G401 (cell line): Measurements from ENCODE around the gene LDLRAD2. TPM values are rescaled to one million over a fixed set of nuclear protein-coding genes. Genes with fewer than 3 reads are reported as not detected.
A peak's percentile ranks its signal among the peaks of the same experiment; 100 is the strongest.
"Not testable (repeated sequence)": the region's sequence is repeated elsewhere in the genome, so short reads cannot be mapped to it uniquely, and the experiment has no call there.

Experiments used
- DNase-seq: peaks from one replicate; pipeline ENCODE4 v3.0.0-alpha.2; 2015; ENCODE audit warnings: low spot score
- in situ Hi-C: cut with HindIII; loops from 2 replicates; pipeline ENCODE4 v1.10.0; 2016; ENCODE audit warnings: low sequenced_read_pairs, mixed read lengths
- total RNA-seq: library from RNA; depleted of rRNA; stranded (reverse); fragments of >200 nt; shearing (Covaris generic); gene quantifications from 2 replicates; pipeline ENCODE4 v1.2.3, GENCODE V29; 2014; rRNA removed

Gene LDLRAD2, protein sequence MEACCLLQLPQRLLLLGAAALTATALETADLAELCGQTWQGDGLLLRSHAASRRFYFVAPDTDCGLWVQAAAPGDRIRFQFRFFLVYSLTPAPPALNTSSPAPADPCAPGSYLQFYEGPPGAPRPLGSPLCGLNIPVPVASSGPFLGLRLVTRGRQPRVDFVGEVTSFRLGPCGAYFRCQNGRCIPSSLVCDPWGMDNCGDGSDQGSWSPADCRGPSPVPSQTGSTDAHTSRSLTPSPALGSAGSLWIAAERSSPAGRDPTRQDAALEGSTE
- not detected in 2 replicates for total RNA-seq

- in situ Hi-C loops = no loop called here
- no peak for DNase-seq
Observed at GRCh38 chr1:21811875-21812305, at the start of gene LDLRAD2. Gene LDLRAD2, plus strand, starts transcription at chr1:21812265. Its CDS starts 187 bp downstream, at chr1:21812452.

DNA sequence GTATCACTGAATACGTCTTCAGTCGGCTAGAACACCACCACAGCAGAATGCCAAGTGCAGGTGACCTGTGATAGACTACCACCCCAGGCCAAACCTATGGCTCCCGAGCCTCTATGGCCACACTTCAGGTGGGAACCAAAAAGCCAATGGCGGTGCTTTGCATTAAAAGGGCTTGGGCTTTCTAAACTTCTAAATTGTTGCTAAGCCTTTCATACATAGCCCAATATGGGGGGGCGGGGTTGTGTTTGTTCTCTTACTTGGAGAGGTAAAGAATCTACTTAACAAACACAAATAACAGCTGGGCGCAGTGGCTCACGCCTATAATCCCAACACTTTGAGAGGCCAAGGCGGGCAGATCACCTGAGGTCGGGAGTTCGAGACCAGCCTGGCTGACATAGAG, 48.8 kb upstream of the LDLRAD2 start:
- in situ Hi-C loops = no loop called here
- no peak for DNase-seq

- DNase-seq = no peak
- in situ Hi-C loops = no loop called here
Observed at GRCh38 chr1:21763694-21764419, 48.2 kb upstream of the LDLRAD2 start.

GRCh38 chr1:21764615-21765423, 47.2 kb upstream of the LDLRAD2 start:
- in situ Hi-C loops = no loop called here
- no peak for DNase-seq

- no peak for DNase-seq
- in situ Hi-C loops = no loop called here
Observed at GRCh38 chr1:21766210-21766609, 45.9 kb upstream of the LDLRAD2 start.

DNA sequence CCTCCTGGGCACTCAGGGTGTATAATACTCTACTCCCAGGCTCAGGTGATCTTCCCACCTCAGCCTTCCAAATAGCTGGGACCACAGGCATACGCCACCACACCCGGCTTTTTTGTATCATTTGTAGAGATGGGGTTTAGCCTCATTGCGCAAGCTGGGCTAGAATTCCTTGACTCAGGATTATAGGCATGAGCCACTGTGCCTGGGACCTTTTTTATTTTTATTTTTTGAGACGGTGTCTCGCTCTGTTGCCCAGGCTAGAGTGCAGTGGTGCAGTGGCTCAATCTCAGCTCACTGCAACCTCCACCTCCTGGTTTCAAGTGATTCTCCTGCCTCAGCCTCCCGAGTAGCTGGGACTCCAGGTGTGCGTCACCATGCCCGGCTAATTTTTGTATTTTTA, 45.0 kb upstream of the LDLRAD2 start:
- DNase-seq, in situ Hi-C loops: not testable (repeated sequence)

GRCh38 chr1:21770201-21770600, 41.9 kb upstream of the LDLRAD2 start:
- in situ Hi-C loops = no loop called here
- no peak for DNase-seq

- in situ Hi-C loops, DNase-seq: not testable (repeated sequence)
Observed at GRCh38 chr1:21770602-21771001, 41.5 kb upstream of the LDLRAD2 start.

GRCh38 chr1:21771672-21772071, 40.4 kb upstream of the LDLRAD2 start:
- DNase-seq, in situ Hi-C loops: not testable (repeated sequence)

DNA sequence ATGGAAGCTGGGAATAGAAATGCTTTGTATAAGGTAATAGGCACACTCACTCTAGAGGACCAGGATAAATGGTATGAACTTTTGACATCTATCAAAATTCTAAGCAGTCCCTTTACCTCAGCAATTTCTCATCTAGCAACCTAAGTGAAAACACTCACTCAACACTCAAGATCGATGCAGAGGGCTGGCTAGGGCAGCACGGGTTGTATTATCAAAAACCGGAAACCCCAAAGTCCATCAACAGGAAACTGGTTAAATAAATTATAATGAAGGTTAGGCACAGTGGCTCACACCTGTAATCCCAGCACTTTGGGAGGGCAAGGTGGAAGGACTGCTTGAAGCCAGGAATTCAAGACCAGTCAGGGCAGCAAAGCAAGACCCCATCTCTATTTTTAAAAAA, 38.5 kb upstream of the LDLRAD2 start:
- DNase-seq = no peak
- in situ Hi-C loops = no loop called here

DNA sequence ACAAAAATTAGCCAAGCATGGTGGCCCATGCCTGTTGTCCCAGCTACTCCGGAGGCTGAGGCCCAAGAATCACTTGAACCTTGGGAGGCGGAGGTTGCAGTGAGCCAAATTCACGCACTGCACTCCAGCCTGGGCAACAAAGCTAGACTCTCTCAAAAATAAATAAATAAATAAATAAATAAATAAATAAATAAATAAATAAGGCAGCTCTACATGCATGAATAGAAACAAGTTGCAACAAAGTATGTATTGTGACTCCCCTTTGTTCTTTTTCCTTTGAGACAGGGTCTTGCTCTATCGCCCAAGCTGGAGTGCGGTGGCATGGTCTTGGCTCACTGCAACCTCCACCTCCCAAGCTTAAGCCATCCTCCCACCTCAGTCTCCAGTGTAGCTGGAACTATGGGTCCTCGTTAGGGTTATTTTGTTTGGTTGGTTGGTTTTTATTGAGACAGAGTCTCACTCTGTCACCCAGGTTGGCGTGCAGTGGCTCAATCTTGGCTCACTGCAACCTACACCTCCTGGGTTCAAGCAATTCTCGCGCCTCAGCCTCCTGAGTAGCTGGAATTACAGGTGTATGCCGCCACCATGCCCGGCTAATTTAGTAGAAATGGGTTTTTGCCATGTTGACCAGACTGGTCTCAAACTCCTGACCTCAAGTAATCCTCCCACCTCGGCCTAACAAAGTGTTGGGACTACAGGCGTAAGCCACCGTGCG, 37.1 kb upstream of the LDLRAD2 start:
- in situ Hi-C loops = no loop called here
- no peak for DNase-seq

- DNase-seq = no peak
- in situ Hi-C loops = no loop called here
Observed at GRCh38 chr1:21775550-21775914, 36.5 kb upstream of the LDLRAD2 start.

- in situ Hi-C loops = no loop called here
Observed at GRCh38 chr1:21775985-21776562, 36.0 kb upstream of the LDLRAD2 start.

DNA sequence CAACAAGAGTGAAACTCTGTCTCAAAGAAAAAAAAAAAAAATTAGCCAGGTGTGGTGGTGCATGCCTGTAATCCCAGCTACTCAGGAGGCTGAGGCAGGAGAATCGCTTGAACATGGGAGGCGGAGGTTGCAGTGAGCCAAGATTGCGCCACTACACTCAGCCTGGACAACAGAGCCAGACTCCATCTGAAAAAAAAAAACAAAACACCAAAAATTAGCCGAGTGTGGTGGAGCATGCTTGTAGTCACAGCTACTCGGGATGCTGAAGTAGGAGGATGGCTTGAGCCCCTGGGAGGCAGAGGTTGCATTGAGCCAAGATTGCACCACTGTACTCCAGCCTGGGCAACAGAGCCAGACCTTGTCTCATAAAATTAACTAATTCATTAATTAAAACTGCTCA, 35.1 kb upstream of the LDLRAD2 start:
- DNase-seq, in situ Hi-C loops: not testable (repeated sequence)

More at GRCh38 chr1:21775985-21776562, 36.0 kb upstream of the LDLRAD2 start:
- no peak for DNase-seq

GRCh38 chr1:21778405-21778727, 33.7 kb upstream of the LDLRAD2 start:
- in situ Hi-C loops = no loop called here
- DNase-seq = no peak

DNA sequence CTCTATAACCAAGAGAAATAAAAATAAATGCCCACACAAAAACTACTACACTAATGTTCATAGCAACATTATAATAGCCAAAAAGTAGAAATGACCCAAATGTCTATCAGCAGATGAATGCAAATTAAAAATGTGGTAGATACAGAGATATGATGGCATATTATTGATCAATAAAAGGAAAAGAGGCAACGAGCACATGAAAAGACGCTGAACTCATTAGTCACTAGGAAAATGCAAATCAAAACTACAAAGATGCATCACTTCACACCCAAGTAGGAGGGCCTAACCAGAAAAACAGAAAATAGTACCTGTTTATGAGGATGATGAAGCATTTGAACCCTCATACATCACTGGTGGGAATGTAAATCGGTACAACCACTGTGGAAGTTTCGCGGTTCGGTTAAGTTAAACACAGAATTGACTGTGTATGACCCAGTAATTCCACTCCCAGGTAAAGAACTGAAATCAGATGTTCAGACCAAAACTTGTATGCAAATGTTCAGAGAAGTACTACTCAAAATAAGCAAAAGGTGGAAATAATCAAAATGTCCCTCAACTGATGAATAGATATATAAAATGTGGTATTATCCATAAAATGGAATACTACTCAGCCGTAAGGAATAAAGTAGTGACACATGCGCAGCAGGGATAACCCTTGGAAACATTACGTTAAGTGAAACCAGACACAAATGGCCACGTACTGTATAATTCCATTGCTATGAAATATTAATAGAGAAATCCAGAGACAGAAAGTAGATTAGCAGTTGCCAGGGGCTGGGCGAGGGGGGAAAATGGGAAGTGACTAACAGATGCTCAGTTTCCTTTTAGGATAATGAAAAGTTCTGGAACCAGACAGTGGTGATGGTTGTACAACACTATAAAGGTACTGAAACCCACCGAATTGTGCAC, 32.2 kb upstream of the LDLRAD2 start:
- in situ Hi-C loops = no loop called here
- DNase-seq = no peak

DNA sequence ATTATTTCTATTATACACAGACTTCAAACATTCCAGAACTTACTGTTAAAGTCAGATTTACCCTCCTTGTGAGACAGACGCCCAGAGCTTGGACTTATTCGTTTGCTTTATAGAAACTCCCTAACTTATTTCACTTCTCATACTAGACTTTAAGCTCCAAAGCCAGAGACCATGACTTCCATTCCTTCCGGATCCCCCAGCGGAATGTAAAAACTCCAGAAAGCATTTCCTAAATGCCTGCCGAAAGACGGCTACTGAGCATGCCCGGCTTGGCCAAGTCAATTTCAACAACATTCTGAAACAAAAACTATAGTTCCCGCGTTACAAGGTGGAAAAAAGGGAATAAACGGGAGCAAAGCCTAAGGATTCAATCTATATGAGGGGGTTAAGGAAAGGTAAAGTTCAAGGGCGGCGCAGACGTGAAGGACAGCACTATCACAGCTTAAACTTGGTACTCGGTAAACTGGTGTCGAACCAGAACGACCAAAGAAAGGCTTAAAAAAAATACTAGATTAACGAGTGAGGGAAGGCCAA, 30.2 kb upstream of the LDLRAD2 start:
- in situ Hi-C loops = no loop called here
- DNase-seq = peak; percentile 24

DNA sequence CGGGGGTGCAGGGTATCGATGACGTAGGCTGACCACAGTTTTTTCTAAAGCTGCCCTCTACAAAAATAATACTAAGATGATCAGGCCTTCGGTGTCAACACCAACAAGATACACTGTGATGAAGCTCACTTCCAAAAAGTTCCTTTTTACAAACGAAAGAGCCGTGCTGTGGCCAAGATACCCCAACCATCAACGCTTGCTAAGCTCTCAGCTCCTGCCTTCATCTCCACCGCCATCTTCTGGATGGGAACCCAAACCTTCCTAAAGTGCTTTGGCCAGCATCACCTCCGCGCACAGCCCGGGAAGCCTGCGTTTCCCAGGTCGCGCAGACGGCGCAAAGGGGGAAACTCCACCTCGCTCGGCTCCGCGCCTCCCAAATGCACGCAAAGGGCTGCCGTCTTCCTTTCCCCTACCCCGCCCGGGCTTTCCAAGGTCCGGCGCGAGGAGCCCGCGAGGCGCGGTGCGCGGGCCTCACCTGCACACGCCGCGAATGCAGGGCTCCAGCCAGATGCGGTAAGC, 29.7 kb upstream of the LDLRAD2 start:
- peak; percentile 70 for DNase-seq
- in situ Hi-C loops = no loop called here
